NCI-H1092 (cell line): ENCODE results near the gene IKZF4.

Experiments used
- DNase-seq: peaks from one replicate; lab custom pipeline; 2025; lab: John Stamatoyannopoulos, UW

IKZF4 gene

GRCh38 chr12:56082967-56083366 lies 62.1 kb downstream of the IKZF4 start:
- DNase-seq = no peak

DNA sequence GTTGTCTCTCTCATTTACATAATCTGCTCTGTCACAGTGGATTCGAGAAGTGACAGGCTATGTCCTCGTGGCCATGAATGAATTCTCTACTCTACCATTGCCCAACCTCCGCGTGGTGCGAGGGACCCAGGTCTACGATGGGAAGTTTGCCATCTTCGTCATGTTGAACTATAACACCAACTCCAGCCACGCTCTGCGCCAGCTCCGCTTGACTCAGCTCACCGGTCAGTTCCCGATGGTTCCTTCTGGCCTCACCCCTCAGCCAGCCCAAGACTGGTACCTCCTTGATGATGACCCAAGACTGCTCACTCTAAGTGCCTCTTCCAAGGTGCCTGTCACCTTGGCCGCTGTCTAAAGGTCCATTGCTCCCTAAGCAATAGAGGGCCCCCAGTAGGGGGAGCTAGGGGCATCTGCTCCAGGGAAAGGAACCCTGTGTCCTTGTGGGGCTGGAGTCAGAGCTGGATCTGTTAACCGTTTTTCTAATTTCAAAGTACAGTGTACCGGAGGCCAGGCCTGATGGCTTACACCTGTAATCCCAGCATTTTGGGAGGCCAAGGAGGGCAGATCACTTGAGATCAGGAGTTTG lies 64.2 kb downstream of the IKZF4 start:
- DNase-seq = no peak

DNA sequence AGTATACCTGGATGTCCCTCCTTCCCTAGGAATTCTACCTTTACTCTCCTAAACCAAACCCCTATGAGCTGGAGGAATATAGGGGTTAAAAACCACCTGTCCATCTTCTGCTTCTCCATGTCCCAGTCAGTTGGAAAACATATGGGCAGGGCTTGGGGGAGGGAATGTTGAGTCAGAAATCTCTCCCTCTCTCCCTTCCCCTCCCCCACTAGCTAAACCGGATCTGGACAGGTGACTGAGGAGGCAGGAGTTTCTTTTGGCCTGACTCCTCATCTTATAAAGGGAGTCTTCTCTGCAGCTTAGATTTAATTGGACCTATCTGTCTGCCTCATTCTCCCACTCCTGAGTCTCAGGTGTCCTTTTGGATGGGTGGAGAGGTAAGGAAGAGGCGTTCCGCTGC lies 65.3 kb downstream of the IKZF4 start:
- no peak for DNase-seq

DNA sequence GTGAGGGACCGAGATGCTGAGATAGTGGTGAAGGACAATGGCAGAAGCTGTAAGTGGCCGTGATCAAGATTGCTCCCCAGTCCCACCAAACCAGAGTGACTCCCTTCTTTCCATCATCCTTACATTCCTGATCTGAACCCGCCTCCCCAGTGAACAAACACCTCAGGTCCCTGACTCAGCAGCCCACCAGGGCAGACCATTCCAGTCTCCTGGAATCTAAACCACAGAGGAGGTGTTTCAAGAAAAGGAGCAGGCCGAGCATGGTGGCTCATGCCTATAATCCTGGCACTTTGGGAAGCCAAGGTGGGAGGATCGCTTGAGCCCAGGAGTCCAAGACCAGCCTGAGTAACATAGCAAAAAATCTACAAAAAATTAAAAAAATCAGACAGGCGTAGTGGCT lies 65.8 kb downstream of the IKZF4 start:
- no peak for DNase-seq

GRCh38 chr12:56087220-56087619 lies 66.4 kb downstream of the IKZF4 start:
- no peak for DNase-seq
